PC-9 (cell line): ENCODE measurements around the gene GAK. TPM values are rescaled to one million over a fixed set of nuclear protein-coding genes. Genes with fewer than 3 reads are reported as not detected.

ENCODE experiments used
- BruUV-seq: library from RNA; stranded (reverse); fragments of 400-500 nt; replicated peaks from 2 replicates; lab custom pipeline; 2021; lab: Mats Ljungman, UMichigan
- CTCF ChIA-PET: fragments of 300-600 bp; sonication (Branson Sonifier 250); formaldehyde crosslinking; loops from one replicate; lab custom pipeline; 2022; ENCODE audit warnings: antibody characterized with exemption; lab: Charles Lee
- POLR2A ChIA-PET: fragments of 300-600 bp; sonication (Branson Sonifier 250); formaldehyde crosslinking; loops from one replicate; lab custom pipeline; 2022; ENCODE audit warnings: antibody characterized with exemption; ENCODE audit not compliant: unreplicated experiment; lab: Charles Lee
- DNase-seq, 2 experiments: peaks; one replicate each; pipeline versions ENCODE4 v3.0.0 to v3.0.0-alpha.2; 2015 to 2022; ENCODE audit warnings: mixed read lengths in 1 of 2
- H2AFZ ChIP-seq: fragments of 200-600 bp; sonication (generic); 2 replicates; pipeline ENCODE4 v1.8.1; 2017; ENCODE audit warnings: antibody characterized with exemption
- H3F3A ChIP-seq: fragments of 200-600 bp; sonication (generic); 2 replicates; pipeline ENCODE4 v1.8.1; 2017; ENCODE audit warnings: antibody characterized with exemption, mild to moderate bottlenecking, low read depth; ENCODE audit not compliant: insufficient read depth
- H3K27ac ChIP-seq: fragments of 200-600 bp; sonication (generic); 2 replicates; pipeline ENCODE4 v1.6.1; 2016; ENCODE audit warnings: mixed run types
- H3K27me3 ChIP-seq: fragments of 200-600 bp; sonication (generic); 2 replicates; pipeline ENCODE4 v1.6.1; 2016; ENCODE audit warnings: low read depth, mixed run types; ENCODE audit not compliant: insufficient read depth
- H3K36me3 ChIP-seq: fragments of 200-600 bp; sonication (generic); 2 replicates; pipeline ENCODE4 v1.6.1; 2016; ENCODE audit warnings: low read depth, mixed run types
- H3K4me1 ChIP-seq: fragments of 200-600 bp; sonication (generic); replicated peaks from 2 replicates; pipeline ENCODE4 v1.6.1; 2016; ENCODE audit warnings: mixed run types; ENCODE audit not compliant: insufficient read depth
- H3K4me2 ChIP-seq: fragments of 200-600 bp; sonication (generic); 2 replicates; pipeline ENCODE4 v1.6.1; 2017; ENCODE audit warnings: mixed run types
- H3K4me3 ChIP-seq: fragments of 200-600 bp; sonication (generic); 2 replicates; pipeline ENCODE4 v1.6.1; 2016; ENCODE audit warnings: mixed run types
- H3K79me2 ChIP-seq: fragments of 200-600 bp; sonication (generic); 2 replicates; pipeline ENCODE4 v1.6.1; 2017; ENCODE audit warnings: low read depth, mixed run types
- H3K9me2 ChIP-seq: fragments of 200-600 bp; sonication (generic); 2 replicates; pipeline ENCODE4 v1.8.1; 2017; ENCODE audit warnings: mild to moderate bottlenecking; ENCODE audit not compliant: insufficient read depth
- H3K9me3 ChIP-seq: fragments of 200-600 bp; sonication (generic); 2 replicates; pipeline ENCODE4 v1.8.1; 2016; ENCODE audit warnings: low read depth; ENCODE audit not compliant: insufficient read depth
- H4K20me1 ChIP-seq: fragments of 200-600 bp; sonication (generic); 2 replicates; pipeline ENCODE4 v1.8.1; 2017; ENCODE audit not compliant: insufficient read depth
- CTCF ChIP-seq: fragments of 200-600 bp; sonication (generic); conservative IDR thresholded peaks from 2 replicates; pipeline ENCODE4 v1.6.1; 2017; ENCODE audit warnings: mixed run types, antibody characterized with exemption, mild to moderate bottlenecking, moderate library complexity
- EZH2 ChIP-seq: fragments of 200-600 bp; sonication (generic); IDR thresholded peaks from 2 replicates; pipeline ENCODE4 v1.8.0; 2017; ENCODE audit warnings: antibody characterized with exemption, low read depth
- intact Hi-C: fragments of 100-400 bp; cut with micrococcal nuclease; formaldehyde crosslinking; loops from one replicate; pipeline ENCODE4 v1.10.0; 2022; ENCODE audit not compliant: unreplicated experiment
- total RNA-seq: library from RNA; stranded (reverse); gene quantifications from 2 replicates; pipeline ENCODE4 v1.2.3, GENCODE V29; 2021

Gene GAK
- total RNA-seq, 1 experiment from 2014 or later: 114 TPM

- H3F3A ChIP-seq: peaks cover 7% of the 10 kb centered on the region; the same call in 1 of the 2 replicates
- no peaks in the 10 kb centered on the region; the same call in 1 of the 2 replicates for H4K20me1 ChIP-seq
- no TSS peak for BruUV-seq
- ChIA-PET CTCF (no interaction called here), POLR2A (no interaction called here)
- H3K9me2 ChIP-seq: no peaks in the 10 kb centered on the region
- intact Hi-C loops: no loop called here
- no peak overlapping the region for H3K27ac ChIP-seq
- no peak for TF ChIP-seq EZH2
- no peak for TF ChIP-seq CTCF
- no peaks in the 10 kb centered on the region for H3K79me2 ChIP-seq
- no peaks in the 10 kb centered on the region for H3K36me3 ChIP-seq
- H3K27me3 ChIP-seq: no peaks in the 10 kb centered on the region
- no peak for DNase-seq
- H3K4me3 ChIP-seq: no peak overlapping the region
- H3K9me3 ChIP-seq: no peaks in the 10 kb centered on the region
- H2AFZ ChIP-seq: no peak overlapping the region
- no peaks in the 10 kb centered on the region for H3K4me1 ChIP-seq
- H3K4me2 ChIP-seq: no peak overlapping the region
Observed at GRCh38 chr4:887034-887763, 44.9 kb downstream of the GAK start.

GRCh38 chr4:886244-886643 lies 45.9 kb downstream of the GAK start:
- POLR2A ChIA-PET: no interaction called here
- CTCF ChIA-PET: no interaction called here

GRCh38 chr4:885353-885752 lies 46.8 kb downstream of the GAK start:
- intact Hi-C loops: no loop called here
- BruUV-seq: no TSS peak
- Histone ChIP-seq H3F3A (peaks cover 7% of the 10 kb centered on the region; the same call in 1 of the 2 replicates), H3K36me3 (no peaks in the 10 kb centered on the region), H3K79me2 (no peaks in the 10 kb centered on the region), H4K20me1 (no peaks in the 10 kb centered on the region; the same call in 1 of the 2 replicates), H2AFZ (no peak overlapping the region), H3K27ac (no peak overlapping the region), H3K27me3 (no peaks in the 10 kb centered on the region), H3K4me1 (no peaks in the 10 kb centered on the region), H3K9me3 (no peaks in the 10 kb centered on the region), H3K4me3 (no peak overlapping the region), H3K4me2 (no peak overlapping the region), H3K9me2 (no peaks in the 10 kb centered on the region)
- no peak for DNase-seq
- ChIA-PET CTCF (no interaction called here), POLR2A (no interaction called here)
- TF ChIP-seq EZH2: no peak
- TF ChIP-seq CTCF: no peak

More at GRCh38 chr4:886244-886643, 45.9 kb downstream of the GAK start:
- intact Hi-C loops: no loop called here
- Histone ChIP-seq H3K27me3 (no peaks in the 10 kb centered on the region), H3K27ac (no peak overlapping the region), H3K9me2 (no peaks in the 10 kb centered on the region), H3K9me3 (no peaks in the 10 kb centered on the region), H2AFZ (no peak overlapping the region), H3F3A (peaks cover 7% of the 10 kb centered on the region; the same call in 1 of the 2 replicates), H3K36me3 (no peaks in the 10 kb centered on the region), H4K20me1 (no peaks in the 10 kb centered on the region; the same call in 1 of the 2 replicates), H3K4me3 (no peak overlapping the region), H3K79me2 (no peaks in the 10 kb centered on the region), H3K4me2 (no peak overlapping the region), H3K4me1 (no peaks in the 10 kb centered on the region)
- BruUV-seq: no TSS peak
- TF ChIP-seq EZH2 (no peak), CTCF (no peak)
- DNase-seq: no peak
